AG04449 (cell line): ENCODE results near the gene HGF.

Experiments
- CTCF ChIA-PET: fragments of 350-600 bp; formaldehyde crosslinking; extraction: SDS; loops from one replicate; lab custom pipeline; 2021; ENCODE audit warnings: antibody characterized with exemption; lab: Yijun Ruan, JAX
- POLR2A ChIA-PET: fragments of 400-600, 350-600 bp; formaldehyde crosslinking; extraction: SDS; loops from one replicate; lab custom pipeline; 2020; ENCODE audit warnings: antibody characterized with exemption, inconsistent platforms; lab: Yijun Ruan, JAX
- DNase-seq: peaks from one replicate; pipeline ENCODE4 v3.0.0-alpha.2; 2010; ENCODE audit warnings: low read depth, low spot score
- H3K4me3 ChIP-seq: 2 replicates; pipeline ENCODE4 v1.5.1; 2011; ENCODE audit warnings: low read depth, mild to moderate bottlenecking, control low read depth, low read length
- CTCF ChIP-seq: IDR thresholded peaks from one replicate; pipeline ENCODE4 v1.5.1; 2011; ENCODE audit warnings: mild to moderate bottlenecking, moderate library complexity, low read length, control low read depth, inconsistent platforms; ENCODE audit not compliant: insufficient read depth; ENCODE audit errors: missing control alignments

The HGF gene

GRCh38 chr7:81693080-81693479 lies 76.8 kb downstream of the HGF start:
- no peak overlapping the region for H3K4me3 ChIP-seq
- no peak for TF ChIP-seq CTCF
- ChIA-PET CTCF (no interaction called here), POLR2A (interaction anchor here (0.6 kb wide), 1 partner anchor 747 kb away, joined by 4 read pairs; no protein-coding TSS in a partner anchor)
- DNase-seq = no peak

- ChIA-PET POLR2A (interaction anchor here (0.6 kb wide), 1 partner anchor 746 kb away, joined by 4 read pairs; no protein-coding TSS in a partner anchor), CTCF (no interaction called here)
- no peak for TF ChIP-seq CTCF
- DNase-seq = no peak
- no peak overlapping the region for H3K4me3 ChIP-seq
Observed at GRCh38 chr7:81692146-81692905, 77.5 kb downstream of the HGF start.

GRCh38 chr7:81691199-81691821 lies 78.5 kb downstream of the HGF start:
- no peak for TF ChIP-seq CTCF
- H3K4me3 ChIP-seq = no peak overlapping the region
- no peak for DNase-seq
- ChIA-PET CTCF (no interaction called here), POLR2A (no interaction called here)

- no peak for TF ChIP-seq CTCF
- H3K4me3 ChIP-seq = no peak overlapping the region
- CTCF ChIA-PET = no interaction called here
- DNase-seq = no peak
- POLR2A ChIA-PET = no interaction called here
Observed at GRCh38 chr7:81690688-81691087, 79.2 kb downstream of the HGF start.

- ChIA-PET POLR2A (no interaction called here), CTCF (no interaction called here)
- no peak overlapping the region for H3K4me3 ChIP-seq
- no peak for DNase-seq
- no peak for TF ChIP-seq CTCF
Observed at GRCh38 chr7:81690251-81690650, 79.6 kb downstream of the HGF start.
